GM23338 (cell line): ENCODE measurements around the gene AP2M1.

ENCODE experiments used
- CTCF ChIP-seq, 2 experiments: fragments of 200-600 bp in 1 of 2; sonication (generic) in 1 of 2; conservative IDR thresholded peaks; 2 replicates each; pipeline versions ENCODE4 v1.5.1 to v1.6.1; 2016 to 2017; ENCODE audit warnings: antibody characterized with exemption in 2 of 2, low read depth in 2 of 2, mild to moderate bottlenecking in 2 of 2, moderate library complexity in 1 of 2
- ETS1 ChIP-seq: IDR thresholded peaks from 2 replicates; pipeline ENCODE4 v1.6.1; 2016; ENCODE audit warnings: antibody characterized with exemption
- EZH2 ChIP-seq: fragments of 200-600 bp; sonication (generic); IDR thresholded peaks from one replicate; pipeline ENCODE4 v1.8.0; 2017; ENCODE audit warnings: antibody characterized with exemption, mild to moderate bottlenecking, low read depth; ENCODE audit not compliant: unreplicated experiment
- NANOG ChIP-seq: IDR thresholded peaks from 2 replicates; pipeline ENCODE4 v1.6.1; 2016; ENCODE audit warnings: antibody characterized with exemption, borderline replicate concordance
- ZNF331 ChIP-seq: fragments of 250-450 bp; sonication (Bioruptor Pico); IDR thresholded peaks from 2 replicates; pipeline ENCODE4 v1.5.0; 2020; ENCODE audit warnings: low read depth, mild to moderate bottlenecking, moderate library complexity
- ZNF462 ChIP-seq: fragments of 250-450 bp; sonication (Bioruptor Pico); IDR thresholded peaks from 2 replicates; pipeline ENCODE4 v1.5.0; 2020; ENCODE audit warnings: mild to moderate bottlenecking, moderate library complexity

GRCh38 chr3:184164648-184165330, 9.9 kb upstream of the AP2M1 start:
- TF ChIP-seq ETS1: no peak
- peak in 1 of 2 experiments; percentile 14; a peak in 1 of 4 replicates for TF ChIP-seq CTCF (conservative IDR thresholded peaks at IDR 0.05; ENCODE audit: low read depth in 2 of 2)
- no peak for TF ChIP-seq ZNF462 (CRISPR knock-in tag)
- TF ChIP-seq NANOG: no peak
- no peak for TF ChIP-seq ZNF331 (CRISPR knock-in tag)
- no peak for TF ChIP-seq EZH2
